ENCODE results near the gene CAPN5.

The CAPN5 gene

GRCh38 chr11:77067861-77068443 lies 1.2 kb downstream of the CAPN5 start:
- no peak for DNase-seq

DNA sequence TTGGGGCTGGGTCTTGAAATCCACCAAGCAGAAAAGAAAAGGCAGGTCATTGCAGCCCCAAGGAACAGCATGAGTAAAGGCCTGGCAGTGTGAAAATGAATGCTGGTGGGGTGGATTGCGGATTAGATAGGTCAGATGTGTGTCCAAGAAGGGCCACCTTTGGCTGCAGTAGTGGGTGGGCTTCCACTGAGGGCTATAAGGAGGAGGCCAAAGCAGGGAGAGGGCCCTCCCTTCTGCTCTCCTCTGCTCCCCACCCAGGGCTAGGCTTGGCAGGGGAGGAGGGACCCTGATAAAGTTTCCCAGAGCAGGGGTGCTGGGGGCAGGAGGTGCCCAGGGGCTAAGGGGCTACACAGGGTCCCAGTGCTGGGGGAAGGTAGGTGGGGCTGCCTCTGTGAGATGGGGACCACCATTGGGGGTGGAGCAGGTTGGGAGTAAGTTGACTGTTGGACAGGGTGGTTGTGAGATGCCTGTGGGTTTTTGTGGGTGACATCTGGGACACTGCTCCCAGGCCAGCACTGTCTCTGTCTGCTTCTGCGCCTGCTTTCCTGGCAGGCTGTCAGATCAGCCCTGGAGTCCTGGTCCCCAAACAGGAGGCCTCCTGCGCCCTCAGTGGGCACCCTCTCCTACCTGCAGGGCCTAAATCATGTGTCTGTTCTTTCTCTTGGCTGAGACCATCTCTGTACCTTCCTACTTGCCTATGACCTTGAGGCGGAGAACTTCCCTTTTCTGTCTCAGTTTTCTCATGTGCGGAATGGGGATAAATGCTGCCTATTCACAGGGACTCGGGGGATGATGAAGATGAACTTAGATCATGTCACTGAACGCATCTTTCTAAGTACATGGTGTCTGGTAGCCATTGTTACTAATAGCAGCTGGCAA lies 1.9 kb downstream of the CAPN5 start:
- DNase-seq = no peak

GRCh38 chr11:77069336-77069968 lies 2.7 kb downstream of the CAPN5 start:
- DNase-seq = no peak

DNA sequence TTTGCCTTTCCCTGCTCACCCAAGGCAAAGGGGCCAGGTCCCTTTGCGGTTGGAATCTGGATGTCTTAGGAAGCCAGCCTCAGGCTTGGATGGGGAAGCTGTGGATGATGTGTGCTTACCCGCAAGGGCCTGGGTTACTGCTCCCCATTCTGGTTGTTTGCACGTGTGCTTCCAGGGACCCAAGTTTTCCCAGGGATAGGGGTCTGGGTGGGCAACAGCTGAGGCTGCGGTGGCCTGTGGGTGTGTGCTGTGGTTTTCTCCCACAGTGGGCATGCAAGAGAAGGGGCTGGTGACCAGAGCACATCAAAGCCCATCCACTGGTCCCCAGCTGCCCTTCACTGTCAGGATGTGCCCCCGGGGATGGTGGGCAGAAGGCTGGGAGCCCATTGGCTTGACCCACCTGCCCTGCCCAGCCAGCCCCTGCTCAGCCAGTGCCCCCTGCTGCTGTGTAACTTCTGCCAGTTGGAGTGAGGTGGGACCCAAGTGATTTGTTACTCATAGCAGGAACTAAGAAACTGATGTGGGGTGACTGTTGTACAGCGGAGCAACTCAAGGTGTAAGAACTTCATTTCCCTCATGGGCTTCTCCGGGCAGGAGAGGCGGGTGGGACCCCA lies 3.3 kb downstream of the CAPN5 start:
- DNase-seq = no peak

DNA sequence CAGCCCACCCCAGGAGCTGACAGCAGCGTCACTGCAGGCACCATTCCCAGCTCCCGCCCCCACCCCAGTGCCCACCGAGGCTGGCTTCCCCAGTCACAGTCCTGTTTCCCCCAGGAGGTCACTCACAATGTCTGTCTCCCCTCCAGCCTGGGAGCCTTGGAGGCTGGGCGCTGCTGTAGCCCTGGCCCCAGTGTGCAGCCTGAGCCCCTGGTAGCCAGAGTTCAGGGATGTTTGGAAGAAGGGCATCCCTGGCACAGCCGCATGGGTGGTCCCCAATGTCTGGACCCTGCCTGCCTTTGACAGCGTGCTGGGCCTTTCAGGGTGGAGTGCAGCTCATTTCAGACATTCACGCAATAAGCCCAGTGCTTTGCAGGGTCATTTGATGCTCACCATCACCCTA lies 4.3 kb downstream of the CAPN5 start:
- DNase-seq = no peak

- DNase-seq = no peak
Observed at GRCh38 chr11:77071671-77072605, 5.2 kb downstream of the CAPN5 start.

DNA sequence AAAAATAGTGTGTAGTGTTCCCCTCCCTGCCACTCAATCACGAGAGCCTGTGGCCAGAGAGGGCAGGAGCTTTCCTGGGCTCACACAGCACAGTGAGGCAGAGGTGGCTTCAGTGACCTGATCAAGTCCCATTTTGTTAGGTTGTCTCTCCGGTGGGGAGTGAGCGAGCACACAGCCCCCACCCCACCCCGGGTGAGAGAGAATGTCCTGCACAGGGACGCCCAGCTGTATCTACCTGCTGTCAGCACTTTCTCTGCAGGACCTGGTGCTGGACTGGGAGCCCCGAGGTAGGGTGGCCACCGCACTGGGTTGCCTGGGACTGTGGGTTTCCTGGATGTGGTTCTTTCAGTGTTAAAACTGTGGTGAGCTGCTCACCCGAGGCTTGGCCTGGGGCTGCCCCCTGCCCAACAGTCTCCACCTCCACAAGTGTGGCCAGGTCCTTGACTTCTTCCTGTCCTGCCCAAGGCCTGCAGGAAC lies 6.1 kb downstream of the CAPN5 start:
- DNase-seq = no peak

DNA sequence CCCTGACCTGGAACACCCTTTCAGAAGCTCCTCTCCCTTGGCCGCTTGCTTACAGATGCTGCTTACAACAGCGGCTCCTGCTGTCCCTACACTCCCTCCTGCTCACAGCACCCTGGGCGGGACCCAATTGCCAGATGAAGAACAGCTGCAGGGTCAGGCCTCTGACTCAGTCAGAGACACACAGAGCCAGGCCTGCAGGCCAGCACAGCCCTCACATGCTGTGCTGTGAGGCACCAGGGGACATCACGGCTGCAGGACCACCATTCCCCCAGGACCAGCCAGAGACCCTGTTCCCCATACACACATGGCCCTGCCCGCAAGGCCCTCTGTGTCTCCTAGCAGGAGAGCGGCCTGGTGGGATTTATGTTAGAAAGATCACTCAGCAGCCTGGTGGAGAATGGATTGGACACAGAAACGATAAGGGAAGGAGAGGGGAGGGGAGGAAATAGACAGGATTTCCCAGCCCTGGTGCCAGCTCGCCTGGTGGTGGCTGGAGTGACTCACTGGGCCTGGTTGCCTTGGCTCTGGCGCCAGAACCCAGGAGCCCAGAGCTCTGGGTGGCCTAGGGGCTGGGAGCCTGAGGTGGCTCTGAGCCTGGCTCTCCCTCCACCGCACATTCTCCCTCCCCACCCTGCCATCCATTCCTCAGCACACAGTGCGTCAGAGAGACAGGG lies 6.7 kb downstream of the CAPN5 start:
- DNase-seq = no peak

DNA sequence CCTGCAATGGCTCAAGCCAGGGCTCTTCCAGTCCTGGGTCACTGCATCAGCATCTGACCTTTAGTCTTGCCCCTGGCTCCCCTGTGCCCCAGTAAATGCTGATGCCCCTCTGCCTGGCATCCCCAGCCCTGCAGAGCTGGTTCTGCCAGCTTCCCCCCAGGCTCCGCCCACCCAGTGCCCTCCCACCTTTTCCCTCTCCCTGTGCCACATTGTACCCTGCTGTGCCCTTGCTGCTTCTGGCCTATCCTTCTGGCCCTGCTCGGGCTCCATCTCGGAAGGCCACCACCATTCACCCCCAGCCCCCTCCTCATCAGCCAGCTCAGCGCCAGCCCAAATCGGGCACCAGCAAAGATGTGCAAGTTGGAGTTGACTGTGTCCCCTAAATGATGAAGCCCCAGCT lies 7.4 kb downstream of the CAPN5 start:
- no peak for DNase-seq

GRCh38 chr11:77074626-77075221 lies 8.0 kb downstream of the CAPN5 start:
- no peak for DNase-seq

DNA sequence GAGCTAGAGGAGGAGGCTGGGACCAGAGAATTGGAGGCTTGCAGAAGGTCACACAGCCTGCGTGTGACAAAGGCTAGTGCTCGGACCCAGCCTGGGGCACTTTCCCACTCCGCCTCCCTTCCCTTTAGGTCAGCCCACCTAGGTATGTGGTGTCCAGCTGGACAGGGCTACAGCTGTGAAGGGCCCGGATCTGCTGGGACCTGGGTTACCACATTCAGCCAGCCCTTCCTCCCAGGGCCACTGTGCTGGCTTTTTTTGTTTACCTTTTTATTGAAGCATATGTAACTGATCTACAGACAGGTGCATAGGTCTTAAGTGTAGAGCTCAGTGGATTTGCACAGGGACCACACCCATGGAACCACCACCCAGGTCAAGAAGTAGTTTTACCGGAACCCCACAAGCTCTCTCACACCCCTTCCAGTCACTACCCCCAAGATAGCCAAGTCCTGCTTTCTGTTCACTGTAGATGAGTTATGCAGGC lies 8.7 kb downstream of the CAPN5 start:
- DNase-seq = peak; percentile 2

- no peak for DNase-seq
Observed at GRCh38 chr11:77079666-77080065, 12.9 kb downstream of the CAPN5 start.

GRCh38 chr11:77080643-77081210 lies 14.0 kb downstream of the CAPN5 start:
- no peak for DNase-seq

GRCh38 chr11:77081381-77081851 lies 14.6 kb downstream of the CAPN5 start:
- no peak for DNase-seq

- no peak for DNase-seq
Observed at GRCh38 chr11:77081976-77082836, 15.4 kb downstream of the CAPN5 start.

- DNase-seq = no peak
Observed at GRCh38 chr11:77082838-77083565, 16.2 kb downstream of the CAPN5 start.

DNA sequence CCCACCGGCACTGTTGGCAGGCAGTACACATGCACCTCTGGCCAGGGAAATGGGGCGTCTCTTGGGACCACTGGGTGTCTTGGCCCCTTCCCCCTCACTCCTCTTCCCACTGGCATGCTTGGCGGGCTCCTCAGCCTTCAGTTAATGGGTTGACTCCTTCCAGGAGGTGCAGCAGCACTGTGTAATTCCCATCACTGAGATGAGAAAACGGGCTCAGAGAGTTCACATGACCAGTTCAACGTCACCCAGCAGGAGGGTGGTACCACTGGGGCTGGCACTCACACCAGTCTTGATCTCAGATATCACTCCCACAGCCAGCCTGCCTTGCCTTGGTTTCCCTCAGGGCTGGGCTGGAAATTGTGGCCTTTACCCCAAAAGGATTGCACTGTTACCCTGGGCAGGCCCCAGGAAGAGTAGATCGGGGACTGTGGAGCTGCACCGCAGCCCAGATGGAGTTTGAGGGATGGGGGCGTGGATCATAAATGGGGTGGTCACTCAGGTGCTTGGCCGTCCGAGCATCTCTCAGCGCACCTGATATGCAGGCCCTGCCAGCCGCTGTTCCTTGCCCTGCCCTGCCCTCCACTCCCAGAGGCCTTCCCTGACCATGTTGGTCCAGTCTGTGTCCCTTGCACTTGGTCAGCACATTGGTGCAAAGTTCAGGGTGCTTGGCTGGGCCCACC lies 16.9 kb downstream of the CAPN5 start:
- DNase-seq = no peak

GRCh38 chr11:77084581-77085191 lies 17.9 kb downstream of the CAPN5 start:
- no peak for DNase-seq
